SK-N-SH treated with all-trans-retinoic acid at 6 μM for 48 hours (cell line): ENCODE results near the gene SMARCA2.

Experiments
- ATAC-seq: fragments of 200-7000 bp; cut with Tn5 transposase; 3 replicates; pipeline ENCODE4 v1.9.1; 2020; ENCODE audit warnings: mild to moderate bottlenecking, moderate library complexity
- ARNTL ChIP-seq: fragments of 450-650 bp; formaldehyde crosslinking; IDR thresholded peaks from 2 replicates; pipeline ENCODE4 v1.5.0; 2020; ENCODE audit warnings: low read depth, mild to moderate bottlenecking, moderate library complexity, borderline replicate concordance
- BACH2 ChIP-seq: fragments of 250-450 bp; sonication (Bioruptor Pico); IDR thresholded peaks from 2 replicates; pipeline ENCODE4 v1.9.0; 2021; ENCODE audit warnings: mild to moderate bottlenecking, borderline replicate concordance
- CREB5 ChIP-seq: fragments of 250-450 bp; sonication (Bioruptor Pico); IDR thresholded peaks from 2 replicates; pipeline ENCODE4 v1.5.1; 2020; ENCODE audit warnings: low read depth, mild to moderate bottlenecking, moderate library complexity
- CSDC2 ChIP-seq: fragments of 250-450 bp; sonication (Bioruptor Pico); IDR thresholded peaks from 2 replicates; pipeline ENCODE4 v1.5.0; 2020; ENCODE audit warnings: mild to moderate bottlenecking, moderate library complexity
- GLIS3 ChIP-seq: fragments of 250-450 bp; sonication (Bioruptor Pico); IDR thresholded peaks from 2 replicates; pipeline ENCODE4 v1.5.0; 2020; ENCODE audit warnings: mild to moderate bottlenecking, moderate library complexity
- ISL1 ChIP-seq: fragments of 250-450 bp; sonication (Bioruptor Pico); IDR thresholded peaks from 2 replicates; pipeline ENCODE4 v2.1.2; 2022; ENCODE audit warnings: mild to moderate bottlenecking, moderate library complexity
- OSR1 ChIP-seq: fragments of 250-450 bp; sonication (Bioruptor Pico); IDR thresholded peaks from 2 replicates; pipeline ENCODE4 v1.8.0; 2022; ENCODE audit warnings: moderate library complexity, mild to moderate bottlenecking, inconsistent platforms
- PATZ1 ChIP-seq: fragments of 250-450 bp; sonication (Bioruptor Pico); IDR thresholded peaks from 2 replicates; pipeline ENCODE4 v1.8.0; 2020; ENCODE audit warnings: mild to moderate bottlenecking, moderate library complexity, borderline replicate concordance
- SNAI2 ChIP-seq: fragments of 250-450 bp; sonication (Bioruptor Pico); IDR thresholded peaks from 2 replicates; pipeline ENCODE4 v1.5.0; 2020; ENCODE audit warnings: mild to moderate bottlenecking, moderate library complexity
- TCF4 ChIP-seq: fragments of 250-450 bp; sonication (Bioruptor Pico); IDR thresholded peaks from 2 replicates; pipeline ENCODE4 v1.8.0; 2021; ENCODE audit warnings: mild to moderate bottlenecking, moderate library complexity, borderline replicate concordance
- TOX ChIP-seq: fragments of 250-450 bp; sonication (Bioruptor Pico); IDR thresholded peaks from 2 replicates; pipeline ENCODE4 v1.8.0; 2021; ENCODE audit warnings: mild to moderate bottlenecking, moderate library complexity, borderline replicate concordance
- TSHZ2 ChIP-seq: fragments of 250-450 bp; sonication (Bioruptor Pico); IDR thresholded peaks from 2 replicates; pipeline ENCODE4 v1.5.0; 2020; ENCODE audit warnings: mild to moderate bottlenecking, moderate library complexity
- ZC3H10 ChIP-seq: fragments of 250-450 bp; sonication (Bioruptor Pico); IDR thresholded peaks from 2 replicates; pipeline ENCODE4 v1.5.1; 2021; ENCODE audit warnings: mild to moderate bottlenecking, moderate library complexity
- ZFP3 ChIP-seq: fragments of 250-450 bp; sonication (Bioruptor Pico); IDR thresholded peaks from 2 replicates; pipeline ENCODE4 v1.5.0; 2020; ENCODE audit warnings: mild to moderate bottlenecking, moderate library complexity
- ZFP30 ChIP-seq: fragments of 450-650 bp; formaldehyde crosslinking; IDR thresholded peaks from 2 replicates; pipeline ENCODE4 v1.5.0; 2022; ENCODE audit warnings: mild to moderate bottlenecking, moderate library complexity
- ZNF565 ChIP-seq: fragments of 450-650 bp; formaldehyde crosslinking; conservative IDR thresholded peaks from 2 replicates; pipeline ENCODE4 v1.5.0; 2020; ENCODE audit warnings: low read depth, mild to moderate bottlenecking, moderate library complexity
- ZNF70 ChIP-seq: fragments of 450-650 bp; formaldehyde crosslinking; IDR thresholded peaks from 2 replicates; pipeline ENCODE4 v1.5.0; 2020; ENCODE audit warnings: mild to moderate bottlenecking, moderate library complexity

Gene SMARCA2

GRCh38 chr9:2072752-2073405 is 57.7 kb downstream of the SMARCA2 start:
- TF ChIP-seq TCF4 (CRISPR knock-in tag) (no peak), CREB5 (no peak), ZNF565 (CRISPR knock-in tag) (no peak), OSR1 (CRISPR knock-in tag) (no peak)
- TF ChIP-seq, all 23 proteins: peak for 0
- no peak for ATAC-seq

GRCh38 chr9:2082772-2083171 is 67.6 kb downstream of the SMARCA2 start:
- ATAC-seq, result no peak
- TF ChIP-seq PATZ1 (CRISPR knock-in tag), result no peak

- no peak for ATAC-seq
- no peak for TF ChIP-seq CSDC2 (CRISPR knock-in tag)
- no peak for TF ChIP-seq ARNTL (CRISPR knock-in tag)
- no peak for TF ChIP-seq ZC3H10
- no peak for TF ChIP-seq SNAI2 (CRISPR knock-in tag)
- TF ChIP-seq TOX (CRISPR knock-in tag), result no peak
- no peak for TF ChIP-seq BACH2 (CRISPR knock-in tag)
- TF ChIP-seq ISL1 (CRISPR knock-in tag), result no peak
- TF ChIP-seq GLIS3, result no peak
- TF ChIP-seq ZFP30, result no peak
- no peak for TF ChIP-seq ZNF565 (CRISPR knock-in tag)
These were observed 68.3 kb downstream of the SMARCA2 start for GRCh38 chr9:2083479-2083878.

- peak; percentile 59; the same call in 2 of the 3 replicates for ATAC-seq
- TF ChIP-seq CREB5 (no peak), TCF4 (CRISPR knock-in tag) (peak; percentile 59; the same call in 1 of the 2 replicates)
These were observed 70.6 kb downstream of the SMARCA2 start for GRCh38 chr9:2085716-2086115.

- ATAC-seq, result no peak
- no peak for TF ChIP-seq ZFP3
- TF ChIP-seq TSHZ2 (CRISPR knock-in tag), result no peak
- no peak for TF ChIP-seq ISL1 (CRISPR knock-in tag)
- TF ChIP-seq ZNF70 (CRISPR knock-in tag), result no peak
- TF ChIP-seq ARNTL (CRISPR knock-in tag), result no peak
- TF ChIP-seq PATZ1 (CRISPR knock-in tag), result no peak
- no peak for TF ChIP-seq BACH2 (CRISPR knock-in tag)
These were observed 71.0 kb downstream of the SMARCA2 start for GRCh38 chr9:2086116-2086515.
